SK-N-SH treated with all-trans-retinoic acid at 6 μM for 48 hours (cell line): ENCODE results near the gene CBLL1.

ENCODE experiments used
- ARNTL ChIP-seq: fragments of 450-650 bp; formaldehyde crosslinking; IDR thresholded peaks from 2 replicates; pipeline ENCODE4 v1.5.0; 2020; ENCODE audit warnings: low read depth, mild to moderate bottlenecking, moderate library complexity, borderline replicate concordance
- CREB5 ChIP-seq: fragments of 250-450 bp; sonication (Bioruptor Pico); IDR thresholded peaks from 2 replicates; pipeline ENCODE4 v1.5.1; 2020; ENCODE audit warnings: low read depth, mild to moderate bottlenecking, moderate library complexity
- SNAI2 ChIP-seq: fragments of 250-450 bp; sonication (Bioruptor Pico); IDR thresholded peaks from 2 replicates; pipeline ENCODE4 v1.5.0; 2020; ENCODE audit warnings: mild to moderate bottlenecking, moderate library complexity
- TCF4 ChIP-seq: fragments of 250-450 bp; sonication (Bioruptor Pico); IDR thresholded peaks from 2 replicates; pipeline ENCODE4 v1.8.0; 2021; ENCODE audit warnings: mild to moderate bottlenecking, moderate library complexity, borderline replicate concordance
- ZFP3 ChIP-seq: fragments of 250-450 bp; sonication (Bioruptor Pico); IDR thresholded peaks from 2 replicates; pipeline ENCODE4 v1.5.0; 2020; ENCODE audit warnings: mild to moderate bottlenecking, moderate library complexity
- ZFP30 ChIP-seq: fragments of 450-650 bp; formaldehyde crosslinking; IDR thresholded peaks from 2 replicates; pipeline ENCODE4 v1.5.0; 2022; ENCODE audit warnings: mild to moderate bottlenecking, moderate library complexity
- ZNF8 ChIP-seq: fragments of 450-650 bp; formaldehyde crosslinking; IDR thresholded peaks from 2 replicates; pipeline ENCODE4 v1.5.0; 2020; ENCODE audit warnings: mild to moderate bottlenecking, moderate library complexity

GRCh38 chr7:107742678-107743566 lies 1.0 kb upstream of the CBLL1 start:
- TF ChIP-seq CREB5 (CRISPR knock-in tag) (no peak), TCF4 (no peak), ZFP3 (CRISPR knock-in tag) (no peak), ARNTL (CRISPR knock-in tag) (no peak), ZNF8 (CRISPR knock-in tag) (no peak), SNAI2 (CRISPR knock-in tag) (0 out of 2 replicates have a peak, but pooled peaks have one; percentile 19), ZFP30 (no peak)
